C4-2B (cell line): Measurements from ENCODE around the gene EPHA2.

ENCODE experiments used
- H3K27ac ChIP-seq: fragments of 450-650 bp; 2 replicates; pipeline ENCODE4 v1.5.1; 2017
- ZFX ChIP-seq: fragments of 450-650 bp; IDR thresholded peaks from 2 replicates; pipeline ENCODE4 v1.6.1; 2017
- TF ChIP-seq, protein P1 (sequence below): fragments of 450-650 bp; conservative IDR thresholded peaks from 2 replicates; pipeline ENCODE4 v1.5.1; 2017; ENCODE audit warnings: mild to moderate bottlenecking

The EPHA2 gene

DNA sequence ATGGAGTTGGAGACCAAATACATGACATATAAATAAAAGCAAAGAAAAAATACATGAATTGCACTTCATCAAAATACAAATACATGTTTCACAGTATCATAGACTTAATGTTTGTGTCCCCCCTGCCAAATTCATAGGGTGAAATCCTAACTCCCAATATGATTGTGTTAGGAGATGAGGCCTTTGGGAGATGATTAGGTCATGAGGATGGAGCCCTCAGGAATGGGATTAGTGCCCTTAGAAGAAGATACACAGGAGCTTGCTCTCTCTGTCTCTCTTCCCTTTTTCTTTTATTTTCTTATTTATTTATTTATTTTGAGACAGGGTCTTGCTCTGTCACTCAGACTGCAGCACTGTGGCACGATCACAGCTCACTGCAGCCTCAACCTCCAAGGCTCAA, 56.5 kb downstream of the EPHA2 start:
- no peak for TF ChIP-seq ZFX
- TF ChIP-seq, protein P1, sequence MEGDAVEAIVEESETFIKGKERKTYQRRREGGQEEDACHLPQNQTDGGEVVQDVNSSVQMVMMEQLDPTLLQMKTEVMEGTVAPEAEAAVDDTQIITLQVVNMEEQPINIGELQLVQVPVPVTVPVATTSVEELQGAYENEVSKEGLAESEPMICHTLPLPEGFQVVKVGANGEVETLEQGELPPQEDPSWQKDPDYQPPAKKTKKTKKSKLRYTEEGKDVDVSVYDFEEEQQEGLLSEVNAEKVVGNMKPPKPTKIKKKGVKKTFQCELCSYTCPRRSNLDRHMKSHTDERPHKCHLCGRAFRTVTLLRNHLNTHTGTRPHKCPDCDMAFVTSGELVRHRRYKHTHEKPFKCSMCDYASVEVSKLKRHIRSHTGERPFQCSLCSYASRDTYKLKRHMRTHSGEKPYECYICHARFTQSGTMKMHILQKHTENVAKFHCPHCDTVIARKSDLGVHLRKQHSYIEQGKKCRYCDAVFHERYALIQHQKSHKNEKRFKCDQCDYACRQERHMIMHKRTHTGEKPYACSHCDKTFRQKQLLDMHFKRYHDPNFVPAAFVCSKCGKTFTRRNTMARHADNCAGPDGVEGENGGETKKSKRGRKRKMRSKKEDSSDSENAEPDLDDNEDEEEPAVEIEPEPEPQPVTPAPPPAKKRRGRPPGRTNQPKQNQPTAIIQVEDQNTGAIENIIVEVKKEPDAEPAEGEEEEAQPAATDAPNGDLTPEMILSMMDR, result no peak
- no peak overlapping the region for H3K27ac ChIP-seq

DNA sequence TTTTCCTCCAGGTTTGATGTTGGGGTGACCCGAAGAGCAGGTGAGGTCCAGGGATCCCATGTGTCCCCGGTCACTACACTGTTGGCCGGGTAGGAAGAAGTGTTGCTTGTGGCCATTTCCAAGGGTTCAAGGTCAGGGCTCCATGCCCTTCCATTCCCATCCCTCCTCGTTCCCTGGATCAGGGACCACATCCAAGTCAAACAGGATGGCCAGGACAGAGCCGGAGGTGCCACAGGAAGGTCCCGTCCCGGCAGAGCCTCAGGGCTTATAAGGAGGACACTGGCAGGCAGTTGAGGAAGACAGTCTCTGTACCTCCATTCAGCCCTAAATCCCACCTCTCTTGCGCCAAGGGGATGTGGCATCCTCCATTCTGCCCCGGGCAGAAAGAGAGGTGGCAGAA, 60.4 kb downstream of the EPHA2 start:
- peak overlapping the region; percentile 50 for H3K27ac ChIP-seq
- no peak for TF ChIP-seq ZFX
- TF ChIP-seq, protein P1, result no peak

DNA sequence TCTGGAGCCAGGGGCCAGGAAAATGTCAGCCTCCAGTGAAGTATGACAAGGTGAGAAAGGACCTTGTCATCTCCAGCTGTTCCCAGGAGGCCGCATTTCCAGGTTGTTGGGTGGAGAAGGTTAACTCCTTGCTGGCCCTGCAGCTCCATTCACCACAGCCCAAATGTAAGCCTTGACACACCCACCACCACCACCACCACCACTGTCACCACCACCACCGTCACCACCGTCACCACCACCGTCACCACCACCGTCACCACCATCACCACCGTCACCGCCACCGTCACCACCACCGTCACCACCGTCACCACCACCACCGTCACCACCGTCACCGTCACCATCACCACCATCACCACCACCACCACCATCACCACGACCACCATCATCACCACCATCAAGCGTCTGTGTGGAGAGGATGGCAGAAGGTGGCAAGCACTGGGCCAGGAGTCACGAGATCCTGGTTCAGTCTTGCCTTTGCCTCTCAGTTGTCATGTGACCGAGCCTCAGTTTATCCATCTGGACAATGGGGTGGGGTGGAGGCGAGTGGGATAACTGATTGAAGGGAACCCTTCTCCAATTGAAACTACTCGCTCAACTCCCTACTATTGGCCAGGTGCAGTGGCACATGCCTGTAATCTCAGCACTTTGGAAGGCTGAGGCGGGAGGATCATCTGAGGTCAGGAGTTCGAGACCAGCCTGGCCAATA, 61.3 kb downstream of the EPHA2 start:
- TF ChIP-seq, protein P1, result no peak
- no peak for TF ChIP-seq ZFX
- H3K27ac ChIP-seq, result peak overlapping the region; percentile 50

DNA sequence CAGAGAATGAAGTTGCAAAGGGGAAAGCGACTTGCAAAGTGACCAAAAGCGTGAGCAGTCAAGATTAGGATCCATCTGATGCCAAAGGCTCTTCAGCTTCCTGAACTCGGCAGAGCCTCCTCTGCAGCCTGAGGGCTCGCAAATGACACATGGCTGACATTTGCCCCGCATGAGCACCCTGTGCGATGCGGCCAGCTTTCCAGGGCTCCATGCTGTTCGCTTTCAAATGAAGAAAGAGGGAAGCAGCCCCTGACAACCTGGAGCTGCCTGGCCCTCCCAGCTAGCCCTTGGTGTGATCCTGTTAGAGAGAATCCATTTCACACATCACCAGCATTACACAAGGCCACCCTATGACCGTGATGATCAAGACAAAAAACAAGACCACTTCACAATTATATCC, 62.3 kb downstream of the EPHA2 start:
- TF ChIP-seq, protein P1, result no peak
- TF ChIP-seq ZFX, result no peak

GRCh38 chr1:16092923-16093511, 62.9 kb downstream of the EPHA2 start:
- no peak overlapping the region for H3K27ac ChIP-seq
- TF ChIP-seq, protein P1, result no peak
- TF ChIP-seq ZFX, result no peak

More for the DNA sequence above, 62.3 kb downstream of the EPHA2 start:
- no peak overlapping the region for H3K27ac ChIP-seq

- no peak overlapping the region for H3K27ac ChIP-seq
- TF ChIP-seq, protein P1, result no peak
- no peak for TF ChIP-seq ZFX
These were observed 63.6 kb downstream of the EPHA2 start for GRCh38 chr1:16092097-16092922.

DNA sequence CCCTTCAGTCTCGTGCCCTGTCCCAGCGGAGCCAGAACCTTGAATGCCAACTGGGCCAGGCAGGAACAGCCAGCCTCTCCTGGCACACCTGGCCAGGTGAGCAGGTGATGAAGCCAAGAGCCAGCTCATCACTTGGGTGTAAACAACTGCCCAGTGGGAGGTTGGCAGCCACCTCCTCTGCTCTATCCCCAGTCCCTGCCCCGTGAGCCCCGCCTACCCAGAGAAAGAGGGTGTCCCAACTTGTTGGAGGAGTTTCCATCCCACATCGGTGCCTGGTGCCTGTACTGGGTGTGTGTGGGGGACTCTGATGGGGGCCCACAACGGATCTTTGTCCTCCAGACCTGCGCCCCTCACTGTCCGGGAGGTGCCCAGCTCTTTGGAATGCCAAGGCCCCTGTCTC, 64.6 kb downstream of the EPHA2 start:
- peak overlapping the region; percentile 27; the same call in 1 of the 2 replicates for H3K27ac ChIP-seq
- TF ChIP-seq, protein P1, result no peak
- TF ChIP-seq ZFX, result no peak
